Left ventricle myocardium inferior (tissue), 1 donor: ENCODE data around the gene FAT1. TPM values are rescaled to one million over a fixed set of nuclear protein-coding genes. Genes with fewer than 3 reads are reported as not detected.

ENCODE experiments used
- DNase-seq: peaks from one replicate; pipeline ENCODE4 v3.0.0-alpha.2; 2020
- H3K27ac ChIP-seq: fragments of 200-600 bp; replicated peaks from 2 replicates; pipeline ENCODE4 v1.8.0; 2021
- H3K27me3 ChIP-seq: fragments of 200-600 bp; 2 replicates; pipeline ENCODE4 v1.8.0; 2021; ENCODE audit warnings: low read depth
- H3K36me3 ChIP-seq: fragments of 200-600 bp; 2 replicates; pipeline ENCODE4 v1.8.0; 2021
- H3K4me1 ChIP-seq: fragments of 200-600 bp; 2 replicates; pipeline ENCODE4 v1.8.0; 2021
- H3K4me3 ChIP-seq: fragments of 200-600 bp; 2 replicates; pipeline ENCODE4 v1.8.0; 2021; ENCODE audit warnings: mild to moderate bottlenecking, moderate library complexity
- H3K9me3 ChIP-seq: fragments of 200-600 bp; replicated peaks from 2 replicates; pipeline ENCODE4 v1.8.0; 2021
- CTCF ChIP-seq: fragments of 200-600 bp; IDR thresholded peaks from 2 replicates; pipeline ENCODE4 v1.8.0; 2021; ENCODE audit warnings: antibody characterized with exemption, mild to moderate bottlenecking, borderline replicate concordance
- intact Hi-C: fragments of 100-400 bp; cut with micrococcal nuclease; formaldehyde crosslinking; loops from one replicate; pipeline ENCODE4 v1.11.0; 2022
- total RNA-seq: library from RNA; stranded (reverse); fragmentation: NEBNext Ultra II Directional; extraction: Animal tissue kit (Norgen Biotek cat#: 25700); gene quantifications from one replicate; pipeline ENCODE4 v1.2.1, GENCODE V29; 2021
- donor health status: DM: no; HTN: yes; CAD: no; lungs with severe emphysema.

The FAT1 gene
- total RNA-seq, 1 donor from 2014 or later = 59.1 TPM

- H3K9me3 ChIP-seq = no peaks in the 10 kb centered on the region
- no peak overlapping the region for H3K4me3 ChIP-seq
- peaks cover 11% of the 10 kb centered on the region for H3K4me1 ChIP-seq
- intact Hi-C loops = no loop called here
- no peak for TF ChIP-seq CTCF
- H3K27me3 ChIP-seq = peaks cover 90% of the 10 kb centered on the region
- no peak overlapping the region for H3K27ac ChIP-seq
- no peak for DNase-seq
- H3K36me3 ChIP-seq = no peaks in the 10 kb centered on the region
Observed at GRCh38 chr4:186553717-186554116, 169.9 kb downstream of the FAT1 start.

DNA sequence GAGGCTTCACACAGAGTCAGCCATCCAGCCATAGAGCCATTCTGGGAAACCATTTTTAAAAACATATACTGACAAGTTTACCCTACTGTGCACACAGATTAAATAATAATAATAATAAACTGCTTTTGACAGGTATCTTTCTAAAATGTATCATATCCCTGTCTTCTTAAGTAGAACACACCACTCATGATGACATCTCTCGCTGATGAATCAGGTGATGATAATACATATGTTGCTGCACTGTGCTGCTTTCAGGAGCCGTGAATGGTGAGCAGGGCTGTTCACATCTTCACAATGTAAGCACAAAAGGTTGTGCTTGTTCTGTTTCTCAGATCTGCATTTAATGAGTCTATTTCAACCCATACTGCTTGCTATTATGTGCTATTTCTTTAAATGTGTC is 171.8 kb downstream of the FAT1 start:
- no peak for TF ChIP-seq CTCF
- peaks cover 97% of the 10 kb centered on the region for H3K27me3 ChIP-seq
- no peak for DNase-seq
- H3K4me1 ChIP-seq = peaks cover 11% of the 10 kb centered on the region
- H3K27ac ChIP-seq = no peak overlapping the region
- no peaks in the 10 kb centered on the region for H3K36me3 ChIP-seq
- H3K9me3 ChIP-seq = no peaks in the 10 kb centered on the region
- no peak overlapping the region for H3K4me3 ChIP-seq
- intact Hi-C loops = no loop called here

GRCh38 chr4:186545436-186545835 is 178.2 kb downstream of the FAT1 start:
- Histone ChIP-seq H3K9me3 (peaks cover 14% of the 10 kb centered on the region), H3K4me1 (no peaks in the 10 kb centered on the region), H3K36me3 (no peaks in the 10 kb centered on the region), H3K27me3 (peaks cover 33% of the 10 kb centered on the region), H3K4me3 (no peak overlapping the region), H3K27ac (no peak overlapping the region)
- TF ChIP-seq CTCF = no peak
- intact Hi-C loops = no loop called here
- DNase-seq = no peak

GRCh38 chr4:186543206-186543605 is 180.4 kb downstream of the FAT1 start:
- H3K36me3 ChIP-seq = no peaks in the 10 kb centered on the region

GRCh38 chr4:186541801-186542200 is 181.9 kb downstream of the FAT1 start:
- no peak for DNase-seq
- TF ChIP-seq CTCF = no peak
- Histone ChIP-seq H3K27ac (no peak overlapping the region), H3K9me3 (peaks cover 20% of the 10 kb centered on the region), H3K4me3 (no peak overlapping the region), H3K4me1 (no peaks in the 10 kb centered on the region), H3K27me3 (peaks cover 5% of the 10 kb centered on the region), H3K36me3 (no peaks in the 10 kb centered on the region)
- intact Hi-C loops = no loop called here

More at GRCh38 chr4:186543206-186543605, 180.4 kb downstream of the FAT1 start:
- Histone ChIP-seq H3K27me3 (peaks cover 16% of the 10 kb centered on the region), H3K4me1 (no peaks in the 10 kb centered on the region), H3K9me3 (peaks cover 20% of the 10 kb centered on the region), H3K27ac (no peak overlapping the region), H3K4me3 (no peak overlapping the region)
- no peak for TF ChIP-seq CTCF
- no peak for DNase-seq
- intact Hi-C loops = no loop called here
